ENCODE measurements around the gene MESP1.

Gene MESP1

GRCh38 chr15:89755701-89756100 lies 4.7 kb upstream of the MESP1 start:
- H3K4me3 Mint-ChIP-seq, result no peak overlapping the region
- H3K27me3 Mint-ChIP-seq (ENCODE audit: low read depth), result peaks cover 30% of the 10 kb centered on the region
- H3K27ac Mint-ChIP-seq, result no peak overlapping the region
- H3K4me1 Mint-ChIP-seq (ENCODE audit: low read depth), result no peaks in the 10 kb centered on the region
- no peaks in the 10 kb centered on the region for H3K36me3 Mint-ChIP-seq (ENCODE audit: low read depth)
- no peaks in the 10 kb centered on the region for H3K9me3 Mint-ChIP-seq

- Mint-ChIP-seq H3K4me3 (no peak overlapping the region), H3K4me1 (ENCODE audit: low read depth) (no peaks in the 10 kb centered on the region), H3K27ac (no peak overlapping the region), H3K36me3 (ENCODE audit: low read depth) (no peaks in the 10 kb centered on the region), H3K9me3 (no peaks in the 10 kb centered on the region), H3K27me3 (ENCODE audit: low read depth) (peaks cover 34% of the 10 kb centered on the region)
These were observed 3.5 kb upstream of the MESP1 start for GRCh38 chr15:89754361-89755154.

- Mint-ChIP-seq H3K36me3 (ENCODE audit: low read depth) (no peaks in the 10 kb centered on the region), H3K4me3 (no peak overlapping the region), H3K27ac (no peak overlapping the region), H3K4me1 (ENCODE audit: low read depth) (no peaks in the 10 kb centered on the region), H3K9me3 (no peaks in the 10 kb centered on the region), H3K27me3 (ENCODE audit: low read depth) (peaks cover 41% of the 10 kb centered on the region)
These were observed 2.8 kb upstream of the MESP1 start for GRCh38 chr15:89753855-89754254.

GRCh38 chr15:89751748-89752147 lies 699 bp upstream of the MESP1 start:
- Mint-ChIP-seq H3K9me3 (no peaks in the 10 kb centered on the region), H3K4me3 (no peak overlapping the region), H3K27ac (no peak overlapping the region), H3K36me3 (ENCODE audit: low read depth) (no peaks in the 10 kb centered on the region), H3K4me1 (ENCODE audit: low read depth) (no peaks in the 10 kb centered on the region), H3K27me3 (ENCODE audit: low read depth) (peaks cover 47% of the 10 kb centered on the region)

- Mint-ChIP-seq H3K9me3 (no peaks in the 10 kb centered on the region), H3K27me3 (ENCODE audit: low read depth) (peaks cover 36% of the 10 kb centered on the region), H3K36me3 (ENCODE audit: low read depth) (no peaks in the 10 kb centered on the region), H3K27ac (no peak overlapping the region), H3K4me1 (ENCODE audit: low read depth) (no peaks in the 10 kb centered on the region), H3K4me3 (peak overlapping the region; percentile 77)
These were observed 994 bp downstream of the MESP1 start for GRCh38 chr15:89749951-89750559.

- Mint-ChIP-seq H3K4me1 (ENCODE audit: low read depth) (no peaks in the 10 kb centered on the region), H3K36me3 (ENCODE audit: low read depth) (no peaks in the 10 kb centered on the region), H3K27ac (peak overlapping the region; percentile 59), H3K9me3 (no peaks in the 10 kb centered on the region), H3K27me3 (ENCODE audit: low read depth) (peaks cover 31% of the 10 kb centered on the region), H3K4me3 (peak overlapping the region; percentile 77)
These were observed 1.5 kb downstream of the MESP1 start for GRCh38 chr15:89749526-89749925.

- Mint-ChIP-seq H3K4me3 (no peak overlapping the region), H3K27ac (no peak overlapping the region), H3K27me3 (ENCODE audit: low read depth) (peaks cover 29% of the 10 kb centered on the region), H3K4me1 (ENCODE audit: low read depth) (no peaks in the 10 kb centered on the region), H3K9me3 (no peaks in the 10 kb centered on the region), H3K36me3 (ENCODE audit: low read depth) (no peaks in the 10 kb centered on the region)
These were observed 2.0 kb downstream of the MESP1 start for GRCh38 chr15:89749054-89749453.

- Mint-ChIP-seq H3K4me1 (ENCODE audit: low read depth) (no peaks in the 10 kb centered on the region), H3K36me3 (ENCODE audit: low read depth) (no peaks in the 10 kb centered on the region), H3K4me3 (no peak overlapping the region), H3K9me3 (no peaks in the 10 kb centered on the region), H3K27ac (no peak overlapping the region), H3K27me3 (ENCODE audit: low read depth) (peaks cover 24% of the 10 kb centered on the region)
These were observed 3.1 kb downstream of the MESP1 start for GRCh38 chr15:89747708-89748682.

GRCh38 chr15:89746386-89746780 lies 4.7 kb downstream of the MESP1 start:
- no peak overlapping the region for H3K27ac Mint-ChIP-seq
- no peak overlapping the region for H3K4me3 Mint-ChIP-seq
- no peaks in the 10 kb centered on the region for H3K4me1 Mint-ChIP-seq (ENCODE audit: low read depth)
- no peaks in the 10 kb centered on the region for H3K36me3 Mint-ChIP-seq (ENCODE audit: low read depth)
- H3K27me3 Mint-ChIP-seq (ENCODE audit: low read depth), result peaks cover 18% of the 10 kb centered on the region
- no peaks in the 10 kb centered on the region for H3K9me3 Mint-ChIP-seq

- no peak overlapping the region for H3K27ac Mint-ChIP-seq
- H3K4me1 Mint-ChIP-seq (ENCODE audit: low read depth), result no peaks in the 10 kb centered on the region
- no peak overlapping the region for H3K4me3 Mint-ChIP-seq
- H3K27me3 Mint-ChIP-seq (ENCODE audit: low read depth), result peaks cover 18% of the 10 kb centered on the region
- H3K9me3 Mint-ChIP-seq, result no peaks in the 10 kb centered on the region
- H3K36me3 Mint-ChIP-seq (ENCODE audit: low read depth), result no peaks in the 10 kb centered on the region
These were observed 5.3 kb downstream of the MESP1 start for GRCh38 chr15:89745768-89746167.

- no peak overlapping the region for H3K4me3 Mint-ChIP-seq
- no peaks in the 10 kb centered on the region for H3K36me3 Mint-ChIP-seq (ENCODE audit: low read depth)
- no peak overlapping the region for H3K27ac Mint-ChIP-seq
- H3K27me3 Mint-ChIP-seq (ENCODE audit: low read depth), result peaks cover 18% of the 10 kb centered on the region
- no peaks in the 10 kb centered on the region for H3K4me1 Mint-ChIP-seq (ENCODE audit: low read depth)
- no peaks in the 10 kb centered on the region for H3K9me3 Mint-ChIP-seq
These were observed 5.9 kb downstream of the MESP1 start for GRCh38 chr15:89745131-89745530.

GRCh38 chr15:89743594-89743993 lies 7.5 kb downstream of the MESP1 start:
- Mint-ChIP-seq H3K36me3 (ENCODE audit: low read depth) (no peaks in the 10 kb centered on the region), H3K9me3 (no peaks in the 10 kb centered on the region), H3K4me3 (no peak overlapping the region), H3K27ac (no peak overlapping the region), H3K27me3 (ENCODE audit: low read depth) (peaks cover 3% of the 10 kb centered on the region), H3K4me1 (ENCODE audit: low read depth) (no peaks in the 10 kb centered on the region)

GRCh38 chr15:89743011-89743410 lies 8.0 kb downstream of the MESP1 start:
- Mint-ChIP-seq H3K36me3 (ENCODE audit: low read depth) (no peaks in the 10 kb centered on the region), H3K4me1 (ENCODE audit: low read depth) (no peaks in the 10 kb centered on the region), H3K9me3 (no peaks in the 10 kb centered on the region), H3K27me3 (ENCODE audit: low read depth) (no peaks in the 10 kb centered on the region), H3K27ac (no peak overlapping the region), H3K4me3 (no peak overlapping the region)

- Mint-ChIP-seq H3K27me3 (ENCODE audit: low read depth) (peaks cover 9% of the 10 kb centered on the region), H3K4me3 (no peak overlapping the region), H3K27ac (no peak overlapping the region), H3K36me3 (ENCODE audit: low read depth) (no peaks in the 10 kb centered on the region), H3K4me1 (ENCODE audit: low read depth) (no peaks in the 10 kb centered on the region), H3K9me3 (no peaks in the 10 kb centered on the region)
These were observed 10.9 kb downstream of the MESP1 start for GRCh38 chr15:89740137-89740536.
